Esophagus (tissue), 2 donors: Measurements from ENCODE around the gene LRRC3. TPM values are rescaled to one million over a fixed set of nuclear protein-coding genes. Genes with fewer than 3 reads are reported as not detected.
"Not testable (repeated sequence)": the region's sequence is repeated elsewhere in the genome, so short reads cannot be mapped to it uniquely, and the experiment has no call there.

Source experiments
- H3K27ac ChIP-seq, 2 donors: one replicate each; pipeline ENCODE4 v1.5.1; 2013; ENCODE audit warnings: low read depth in 2 of 2, mild to moderate bottlenecking in 2 of 2, inconsistent platforms in 1 of 2, low read length in 1 of 2, moderate library complexity in 1 of 2
- H3K27me3 ChIP-seq, 2 donors: one replicate each; pipeline ENCODE4 v1.6.1; 2013; ENCODE audit warnings: low read length in 2 of 2, control low read depth in 1 of 2, mild to moderate bottlenecking in 1 of 2; ENCODE audit not compliant: insufficient read depth in 2 of 2, control insufficient read depth in 1 of 2
- H3K36me3 ChIP-seq, 2 donors: one replicate each; pipeline ENCODE4 v1.6.1; 2013; ENCODE audit warnings: low read length in 1 of 2; ENCODE audit not compliant: control insufficient read depth in 2 of 2, insufficient read depth in 2 of 2
- H3K4me1 ChIP-seq, 2 donors: one replicate each; pipeline ENCODE4 v1.6.1; 2013; ENCODE audit warnings: low read length in 1 of 2; ENCODE audit not compliant: control insufficient read depth in 2 of 2, insufficient read depth in 2 of 2
- H3K4me3 ChIP-seq, 2 donors: one replicate each; pipeline ENCODE4 v1.5.1; 2013; ENCODE audit warnings: low read length in 2 of 2, mild to moderate bottlenecking in 2 of 2, low read depth in 1 of 2, moderate library complexity in 1 of 2
- H3K9me3 ChIP-seq, 2 donors: one replicate each; pipeline ENCODE4 v1.6.1; 2013; ENCODE audit warnings: mild to moderate bottlenecking in 2 of 2, low read depth in 1 of 2, low read length in 1 of 2, moderate library complexity in 1 of 2; ENCODE audit not compliant: control insufficient read depth in 2 of 2, insufficient read depth in 1 of 2
- WGBS, 2 donors: extraction: QIAGEN DNeasy Blood & Tissue Kit; methylation state at CpG; one replicate each; pipeline ENCODE4 v1.1.7; 2013; 5-methylcytosine and 5-hydroxymethylcytosine counted together
- polyA plus RNA-seq, 2 donors: library from polyadenylated mRNA; stranded (reverse); fragments of 200-250 nt; gene quantifications; one replicate each; pipeline ENCODE4 v1.2.3, GENCODE V29; 2013
- donor health status: healthy with polysubstance abuse.
- donor health status: Bipolar disorder and iron deficiency.

LRRC3 gene
- polyA plus RNA-seq, 2 donors, result 0.63 to 0.93 TPM

DNA sequence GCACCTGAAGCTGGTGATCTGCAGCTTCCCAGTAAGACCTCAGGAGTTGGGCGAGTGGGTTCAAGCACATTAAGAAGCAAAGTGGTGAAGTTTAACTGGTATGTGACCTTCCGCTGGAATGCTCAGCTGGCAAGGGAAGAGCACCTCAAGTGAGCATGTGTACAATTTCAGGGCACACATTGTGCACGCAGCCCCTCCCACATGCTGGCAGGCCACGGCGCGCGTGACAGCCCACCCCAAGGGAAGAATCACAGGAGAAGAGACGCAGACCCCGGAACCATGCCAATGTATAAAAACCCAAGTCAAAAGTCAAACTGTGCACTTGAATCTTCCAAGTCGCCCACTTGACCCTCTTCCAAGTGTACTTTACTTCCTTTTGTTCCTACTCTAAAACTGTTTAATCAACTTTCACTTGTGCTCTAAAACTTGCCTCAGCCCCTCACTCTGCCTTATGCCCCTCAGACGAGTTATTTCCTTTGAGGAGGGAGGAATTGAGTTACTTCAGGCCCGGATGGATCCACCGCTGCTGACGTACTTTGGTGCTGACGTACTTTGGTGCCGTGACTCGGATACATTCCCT lies 20.0 kb downstream of the LRRC3 start:
- H3K27ac ChIP-seq, result no peak overlapping the region
- H3K36me3 ChIP-seq, result no peaks in the 10 kb centered on the region
- H3K4me1 ChIP-seq, result no peaks in the 10 kb centered on the region
- H3K4me3 ChIP-seq, result no peak overlapping the region
- 86 to 88% methylated on average over 17 of the region's 17 CpGs for WGBS, 2 donors
- no peaks in the 10 kb centered on the region for H3K27me3 ChIP-seq
- H3K9me3 ChIP-seq, result no peaks in the 10 kb centered on the region

DNA sequence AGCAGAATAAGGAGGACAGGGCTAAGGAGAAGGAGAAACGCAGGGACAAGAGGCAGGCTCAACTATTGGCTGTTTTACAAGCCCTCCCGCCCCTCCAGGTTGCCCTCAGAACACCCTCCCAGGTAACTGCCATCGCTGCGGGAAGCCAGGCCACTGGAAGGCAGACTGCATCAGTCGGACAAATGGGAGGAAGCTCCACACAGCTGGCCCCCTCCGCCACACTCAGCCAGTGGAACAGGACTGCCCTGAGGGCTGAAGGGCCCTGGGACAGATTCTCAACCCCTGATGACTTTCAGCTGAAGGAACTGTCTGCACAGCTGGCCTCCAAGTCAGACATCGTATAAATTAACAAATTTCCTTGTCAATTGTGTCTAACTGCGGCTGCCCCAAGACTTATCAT lies 21.8 kb downstream of the LRRC3 start:
- H3K4me3 ChIP-seq, result no peak overlapping the region
- no peaks in the 10 kb centered on the region for H3K27me3 ChIP-seq
- no peaks in the 10 kb centered on the region for H3K9me3 ChIP-seq
- no peaks in the 10 kb centered on the region for H3K36me3 ChIP-seq
- H3K4me1 ChIP-seq, result no peaks in the 10 kb centered on the region
- 70 to 76% methylated on average over 8 of the region's 8 CpGs for WGBS, 2 donors
- H3K27ac ChIP-seq, result no peak overlapping the region

- WGBS, 2 donors, result 57 to 67% methylated on average over 7 of the region's 7 CpGs
- Histone ChIP-seq H3K9me3 (no peaks in the 10 kb centered on the region), H3K36me3 (no peaks in the 10 kb centered on the region), H3K4me1 (no peaks in the 10 kb centered on the region), H3K27ac (no peak overlapping the region), H3K4me3 (no peak overlapping the region), H3K27me3 (no peaks in the 10 kb centered on the region)
These were observed 22.4 kb downstream of the LRRC3 start for GRCh38 chr21:44477712-44478111.

DNA sequence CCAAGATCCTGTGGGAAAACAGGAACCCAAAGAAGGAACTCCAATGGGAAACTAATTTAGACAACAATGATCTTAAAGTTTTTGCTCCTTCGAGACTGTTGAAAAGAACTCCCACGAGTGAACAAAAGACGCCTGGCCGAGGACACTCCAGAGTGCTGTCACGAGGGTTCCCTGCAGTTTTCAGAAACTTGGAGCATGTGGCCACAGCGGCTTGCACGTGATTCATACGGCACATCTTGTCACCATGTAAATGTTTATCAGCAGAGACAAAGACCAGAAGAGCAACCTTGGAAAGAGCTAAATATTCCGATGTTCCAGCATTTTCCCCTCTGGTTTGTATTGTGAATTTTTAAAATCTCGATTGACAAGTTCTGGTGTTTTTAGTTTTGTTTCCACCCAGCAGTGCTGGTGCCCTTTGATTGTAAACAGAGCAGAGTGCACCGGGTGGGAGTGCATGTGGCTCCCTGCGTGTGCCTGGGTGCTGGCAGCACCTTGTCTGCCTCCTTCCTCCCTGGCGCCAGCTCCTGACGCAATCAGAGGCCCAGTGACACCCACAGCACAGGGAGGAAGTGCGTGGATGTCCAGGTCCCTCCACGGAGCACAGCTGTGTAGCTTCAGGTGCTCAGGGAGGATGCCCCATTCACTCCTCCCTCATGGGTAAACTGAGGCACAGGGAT lies 23.0 kb downstream of the LRRC3 start:
- WGBS, 2 donors, result 73 to 79% methylated on average over 16 of the region's 16 CpGs
- H3K27ac ChIP-seq, result no peak overlapping the region
- H3K9me3 ChIP-seq, result no peaks in the 10 kb centered on the region

GRCh38 chr21:44478801-44479167 lies 23.5 kb downstream of the LRRC3 start:
- Histone ChIP-seq H3K4me3 (no peak overlapping the region), H3K4me1 (no peaks in the 10 kb centered on the region), H3K27ac (no peak overlapping the region), H3K36me3 (no peaks in the 10 kb centered on the region), H3K27me3 (no peaks in the 10 kb centered on the region), H3K9me3 (no peaks in the 10 kb centered on the region)
- 88 to 96% methylated on average over 5 of the region's 5 CpGs for WGBS, 2 donors

More for the DNA sequence above, 23.0 kb downstream of the LRRC3 start:
- Histone ChIP-seq H3K27me3 (no peaks in the 10 kb centered on the region), H3K4me3 (no peak overlapping the region), H3K36me3 (no peaks in the 10 kb centered on the region), H3K4me1 (no peaks in the 10 kb centered on the region)

DNA sequence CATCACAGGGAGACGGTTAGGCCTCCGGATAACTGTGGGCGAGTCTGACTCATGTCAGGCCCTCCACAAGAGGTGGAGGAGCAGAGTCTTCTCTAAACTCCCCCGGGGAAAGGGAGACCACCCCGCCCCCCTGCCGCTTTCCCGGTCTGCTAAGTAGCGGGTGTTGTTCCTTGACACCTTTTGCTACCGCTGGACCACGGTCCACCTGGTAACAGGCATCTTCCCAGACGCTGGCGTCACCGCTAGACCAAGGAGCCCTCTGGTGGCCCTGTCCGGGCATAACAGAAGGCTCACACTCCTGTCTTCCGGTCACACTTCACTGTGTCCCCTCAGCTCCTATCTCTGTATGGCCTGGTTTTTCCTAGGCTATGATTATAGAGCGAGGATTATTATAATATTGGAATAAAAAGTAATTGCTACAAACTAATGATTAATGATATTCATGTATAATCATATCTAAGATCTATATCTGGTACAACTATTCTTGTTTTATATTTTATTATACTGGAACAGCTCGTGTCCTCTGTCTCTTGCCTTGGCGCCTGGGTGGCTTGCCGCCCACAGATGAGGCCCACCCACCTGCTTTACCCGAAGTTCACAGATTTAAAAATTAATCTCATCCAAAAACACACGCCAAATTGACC lies 24.4 kb downstream of the LRRC3 start:
- not testable (repeated sequence) for H3K27me3 ChIP-seq, H3K4me3 ChIP-seq, H3K9me3 ChIP-seq, H3K27ac ChIP-seq, H3K36me3 ChIP-seq, H3K4me1 ChIP-seq
- 40% methylated on average over 19 to 21 of the region's 21 CpGs for WGBS, 2 donors

DNA sequence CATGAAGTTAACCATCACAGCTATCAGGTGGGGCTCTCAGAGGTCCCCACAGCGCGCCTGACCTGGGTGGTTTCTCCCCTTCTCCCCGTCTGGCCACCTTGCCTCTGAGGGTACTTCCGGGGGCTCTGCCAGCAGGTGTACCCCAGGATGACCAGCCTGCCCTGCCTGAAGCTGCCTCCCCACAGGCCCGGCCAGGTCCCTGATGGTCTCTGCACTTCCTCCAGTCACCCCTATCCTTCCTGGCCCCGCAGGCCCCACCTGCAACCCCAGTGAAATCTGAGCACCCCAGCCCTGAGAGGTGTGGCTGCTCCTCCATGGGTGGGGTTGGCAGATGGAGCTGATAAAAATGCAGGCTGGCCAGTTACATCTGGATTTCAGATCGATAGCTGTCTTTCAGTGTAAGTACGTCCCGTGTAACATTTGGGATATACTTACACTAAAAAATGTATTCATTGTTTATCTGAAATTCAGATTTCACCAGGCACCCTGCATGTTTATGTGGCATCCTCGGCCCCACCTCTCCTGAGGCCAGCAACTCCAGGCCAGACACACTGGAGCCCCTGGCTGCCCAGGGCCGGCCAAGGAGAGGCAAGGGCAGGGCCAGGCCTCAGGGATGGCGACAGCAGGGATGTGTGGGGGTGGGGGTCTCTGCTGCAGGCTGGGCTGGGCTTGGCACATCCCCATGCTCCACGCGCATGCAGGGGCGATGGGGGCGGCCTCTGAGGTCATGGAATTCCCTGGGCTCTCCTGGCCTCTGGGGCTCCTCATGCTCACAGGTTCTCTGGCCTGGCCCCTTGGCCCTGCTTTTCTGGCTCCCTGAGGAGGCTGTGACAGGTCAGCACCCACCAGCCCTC lies 25.1 kb downstream of the LRRC3 start:
- 86 to 88% methylated on average over 16 of the region's 16 CpGs for WGBS, 2 donors
- Histone ChIP-seq H3K4me1 (no peaks in the 10 kb centered on the region), H3K9me3 (no peaks in the 10 kb centered on the region), H3K4me3 (no peak overlapping the region), H3K27me3 (no peaks in the 10 kb centered on the region), H3K27ac (no peak overlapping the region), H3K36me3 (no peaks in the 10 kb centered on the region)

GRCh38 chr21:44482581-44483287 lies 27.4 kb downstream of the LRRC3 start:
- H3K4me3 ChIP-seq, result no peak overlapping the region
- no peaks in the 10 kb centered on the region for H3K4me1 ChIP-seq
- H3K27me3 ChIP-seq, result no peaks in the 10 kb centered on the region
- H3K27ac ChIP-seq, result no peak overlapping the region
- H3K36me3 ChIP-seq, result no peaks in the 10 kb centered on the region
- WGBS, 2 donors, result 70 to 73% methylated on average over 14 of the region's 14 CpGs
- no peaks in the 10 kb centered on the region for H3K9me3 ChIP-seq
